NCI-H187 (cell line): ENCODE results near the gene SEMA3A.
"Not testable (repeated sequence)": the region's sequence is repeated elsewhere in the genome, so short reads cannot be mapped to it uniquely, and the experiment has no call there.

Experiments used
- DNase-seq, 2 experiments: peaks; one replicate each; lab custom pipeline; 2025; lab: John Stamatoyannopoulos, UW

SEMA3A gene

DNA sequence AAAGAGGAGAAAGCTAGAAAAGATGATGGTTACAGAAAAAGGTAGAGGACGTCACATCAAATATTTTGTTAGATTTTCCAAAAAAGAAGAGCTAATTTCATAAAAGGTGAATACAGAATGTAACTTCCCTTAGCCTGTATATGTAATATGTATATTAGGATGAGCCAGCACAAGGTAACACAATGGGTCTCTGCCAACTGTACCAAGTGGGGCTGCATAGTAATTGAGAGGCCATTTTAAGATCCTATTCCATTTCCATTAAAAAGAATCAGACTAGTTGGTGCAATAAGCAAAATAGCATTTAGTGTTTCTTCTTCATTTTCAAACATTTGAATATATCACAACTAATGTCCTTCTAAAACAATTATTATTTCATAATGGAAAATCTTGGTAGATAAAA lies 134.6 kb downstream of the SEMA3A start:
- no peak for DNase-seq

DNA sequence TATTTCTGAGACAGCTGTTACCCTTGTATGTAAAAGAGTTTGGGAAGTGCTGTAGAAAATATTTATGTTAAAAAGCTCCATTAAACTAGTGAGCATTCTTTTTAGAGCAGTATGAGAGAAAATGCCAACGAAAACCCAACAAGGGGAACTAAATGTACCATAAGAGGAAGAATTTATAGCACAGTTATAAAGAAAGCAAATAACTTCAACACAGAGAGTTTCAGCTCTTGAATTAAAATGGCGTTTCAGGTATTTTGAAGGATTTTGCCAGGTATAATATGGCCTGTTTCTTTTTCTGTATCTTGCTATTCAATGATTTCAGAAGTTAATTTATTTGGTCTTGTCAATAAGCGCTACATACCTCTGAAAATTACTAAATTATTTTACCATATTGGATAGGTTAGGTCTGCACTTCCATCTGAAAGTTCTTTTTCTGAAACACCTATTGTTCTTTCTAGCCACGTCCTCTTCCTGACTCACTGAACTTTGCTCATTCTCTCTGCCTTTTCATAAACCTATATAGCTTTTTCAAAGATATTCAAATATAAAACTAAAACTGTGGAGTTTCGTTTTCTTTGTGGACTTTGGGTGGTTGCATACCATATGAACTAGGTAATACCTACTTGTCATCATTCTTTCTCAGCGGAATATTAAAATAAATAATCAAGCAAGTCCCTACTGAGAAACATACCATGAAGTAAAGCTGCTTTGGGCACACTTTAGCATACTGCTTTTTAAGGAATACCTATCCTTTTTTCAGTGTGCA lies 136.1 kb downstream of the SEMA3A start:
- DNase-seq = no peak

DNA sequence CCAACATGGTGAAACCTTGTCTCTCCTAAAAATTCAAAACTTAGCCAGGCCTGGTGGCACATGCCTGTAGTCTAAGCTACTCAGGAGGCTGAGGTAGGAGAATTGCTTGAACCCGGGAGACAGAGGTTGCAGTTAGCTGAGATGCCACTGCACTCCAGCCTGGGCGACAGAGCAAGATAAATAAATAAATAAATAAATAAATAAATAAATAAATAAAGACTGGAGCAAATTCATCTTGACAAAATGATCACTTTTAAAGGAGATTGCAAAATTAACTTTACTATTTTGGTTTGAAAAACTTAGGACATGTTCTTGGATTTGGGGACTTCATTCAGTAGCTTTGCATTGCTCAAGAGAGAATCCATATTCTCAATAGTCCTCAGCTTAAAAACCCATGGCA lies 137.0 kb downstream of the SEMA3A start:
- no peak for DNase-seq

DNA sequence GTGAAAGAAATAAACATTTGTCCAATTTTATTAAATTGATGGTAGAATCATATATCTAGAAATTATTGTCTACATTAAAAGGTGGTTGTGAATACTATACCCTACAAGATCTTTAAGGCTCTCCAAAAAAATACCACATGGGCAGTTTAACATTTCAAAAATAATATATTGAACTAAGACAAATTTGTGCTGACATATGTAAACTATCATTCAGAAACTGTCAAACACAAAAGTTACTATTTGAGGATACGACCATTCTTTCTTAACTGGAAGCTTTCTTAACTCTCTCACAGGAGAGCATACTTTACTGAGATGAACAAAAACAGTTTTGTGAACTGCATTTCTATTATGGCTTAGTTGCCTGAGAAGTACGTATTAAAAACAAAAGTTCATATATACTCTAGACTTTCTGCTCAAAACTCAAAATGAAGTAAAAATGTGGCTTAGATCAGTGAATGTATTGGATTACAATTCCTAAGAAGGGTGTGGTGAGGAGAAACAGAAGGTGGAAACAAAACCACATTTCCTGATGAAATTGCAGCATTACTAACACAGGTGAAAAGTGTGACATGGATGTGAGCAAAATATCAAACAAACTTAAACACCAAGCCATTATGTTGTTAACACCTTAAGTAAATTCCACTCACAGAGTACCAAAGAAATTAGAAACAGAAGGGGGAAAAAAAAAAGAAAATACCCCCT lies 138.5 kb downstream of the SEMA3A start:
- no peak for DNase-seq

DNA sequence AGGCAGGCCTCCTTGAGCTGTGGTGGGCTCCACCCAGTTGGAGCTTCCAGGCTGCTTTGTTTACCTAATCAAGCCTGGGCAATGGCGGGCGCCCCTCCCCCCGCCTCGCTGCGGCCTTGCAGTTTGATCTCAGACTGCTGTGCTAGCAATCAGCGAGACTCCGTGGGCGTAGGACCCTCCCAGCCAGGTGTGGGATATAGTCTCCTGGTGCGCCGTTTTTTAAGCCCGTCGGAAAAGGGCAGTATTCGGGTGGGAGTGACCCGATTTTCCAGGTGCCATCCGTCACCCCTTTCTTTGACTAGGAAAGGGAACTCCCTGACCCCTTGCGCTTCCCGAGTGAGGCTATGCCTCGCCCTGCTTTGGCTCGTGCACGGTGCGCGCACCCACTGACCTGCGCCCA lies 139.4 kb downstream of the SEMA3A start:
- not testable (repeated sequence) for DNase-seq

DNA sequence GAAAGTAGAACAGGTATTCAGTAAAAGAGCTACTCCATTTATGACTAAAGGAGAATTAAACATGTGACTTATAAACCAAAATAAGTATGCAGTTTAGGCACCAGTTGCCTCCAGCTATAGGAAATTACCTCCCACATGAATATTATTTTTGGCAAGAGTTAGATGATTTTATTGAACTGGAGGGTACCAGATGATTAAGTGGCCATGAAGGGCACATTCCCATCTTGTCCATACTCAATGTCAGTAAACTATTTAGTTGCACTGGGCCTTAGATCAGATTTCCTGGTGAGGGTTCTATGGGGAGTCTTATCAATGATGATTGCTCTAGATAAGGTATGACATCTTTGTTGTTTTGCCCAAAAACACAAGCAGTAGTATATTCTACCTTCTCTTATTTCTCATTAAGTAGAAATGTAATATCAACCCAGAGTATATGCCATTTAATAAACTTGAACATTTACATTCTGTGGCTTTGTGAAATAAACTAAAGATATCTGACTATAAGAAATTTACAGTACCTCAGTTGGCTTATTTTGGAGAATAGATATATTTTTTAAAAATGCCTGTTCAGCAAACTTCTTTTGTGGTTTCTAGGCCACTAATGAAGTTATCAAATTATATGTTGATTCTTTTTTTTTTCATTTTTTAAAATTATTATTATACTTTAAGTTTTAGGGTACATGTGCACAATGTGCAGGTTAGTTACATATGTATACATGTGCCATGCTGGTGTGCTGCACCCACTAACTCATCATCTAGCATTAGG lies 145.3 kb downstream of the SEMA3A start:
- no peak for DNase-seq

DNA sequence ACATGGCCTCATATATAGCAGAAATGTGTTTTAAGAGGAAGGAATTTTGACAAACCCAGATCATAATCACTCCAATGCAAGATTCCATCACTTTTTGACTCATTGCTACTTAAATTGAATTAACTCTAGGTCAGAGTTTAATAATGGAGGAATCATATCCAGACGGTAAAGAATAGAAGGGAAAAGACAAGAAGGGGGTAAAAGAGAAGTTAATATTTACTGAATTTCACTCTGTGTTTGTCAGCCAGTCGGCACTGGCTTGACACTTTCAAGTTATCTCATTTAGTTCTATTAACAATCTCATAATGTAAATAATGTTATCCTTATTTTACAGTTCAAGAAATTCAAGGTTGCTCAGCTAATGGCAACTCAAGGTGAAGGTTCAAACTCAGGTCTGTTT lies 147.5 kb downstream of the SEMA3A start:
- no peak for DNase-seq

DNA sequence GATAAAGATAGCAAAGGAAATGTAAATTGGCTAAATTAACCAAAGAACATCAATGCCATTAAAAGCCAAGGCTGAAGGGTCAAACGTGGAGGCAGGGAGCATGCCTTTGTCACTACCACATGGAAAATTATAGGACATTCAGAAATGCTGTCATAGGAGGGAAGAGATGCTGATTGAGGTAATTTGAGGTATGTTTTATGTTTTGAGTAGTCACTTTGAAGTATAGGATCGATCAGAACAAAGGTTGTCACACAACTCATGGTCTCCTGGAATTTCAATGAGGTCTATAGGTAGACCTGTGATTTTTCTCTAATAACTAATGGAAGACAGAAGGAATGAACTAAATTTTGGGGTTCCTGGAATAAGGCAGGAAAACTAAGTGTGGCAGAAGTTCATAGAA lies 149.8 kb downstream of the SEMA3A start:
- DNase-seq = no peak

DNA sequence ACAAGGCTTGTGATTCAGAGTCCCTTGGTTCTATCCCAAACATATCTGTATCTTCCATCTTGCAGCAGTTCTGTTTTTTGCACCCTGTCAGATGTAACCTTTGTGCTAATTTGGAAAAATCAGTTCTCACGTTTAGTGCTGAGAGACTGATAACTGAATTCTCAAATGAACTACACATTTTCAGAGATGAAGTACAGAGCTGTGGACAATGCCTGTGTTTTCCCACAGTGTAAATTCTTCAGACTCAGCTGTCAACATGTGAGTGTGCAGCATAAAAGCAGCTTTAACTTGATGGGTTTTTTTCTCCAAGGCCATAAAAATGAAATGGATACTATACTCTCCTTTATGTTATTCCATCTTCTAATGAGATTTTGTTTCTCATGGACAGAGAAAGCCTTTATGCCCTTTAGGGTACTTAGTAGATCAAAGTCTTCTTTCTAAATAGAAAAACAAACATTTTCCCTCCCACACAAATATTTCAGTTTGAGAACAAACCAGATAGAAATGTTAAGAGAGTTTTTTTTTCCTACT lies 150.9 kb downstream of the SEMA3A start:
- no peak for DNase-seq

DNA sequence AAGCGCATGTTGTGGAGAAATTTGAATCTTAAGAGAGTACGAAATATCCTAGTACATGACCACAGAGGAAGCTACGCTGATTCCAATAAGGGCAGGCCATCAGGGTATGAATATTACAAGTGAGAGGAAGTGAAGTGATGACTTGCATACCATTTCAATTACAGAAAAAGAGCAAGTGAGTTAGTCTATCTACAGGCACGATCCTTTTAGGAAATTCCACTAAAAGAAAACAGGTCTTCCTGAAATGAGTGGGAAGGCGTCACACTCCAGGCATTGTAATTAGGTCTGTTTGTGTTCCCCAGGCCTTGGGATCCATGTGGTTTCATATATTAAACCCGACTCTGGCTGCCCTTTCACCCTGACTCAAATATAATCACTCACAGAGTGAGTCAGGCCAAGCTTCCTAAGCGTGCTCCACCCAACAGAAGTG lies 152.5 kb downstream of the SEMA3A start:
- no peak for DNase-seq

DNA sequence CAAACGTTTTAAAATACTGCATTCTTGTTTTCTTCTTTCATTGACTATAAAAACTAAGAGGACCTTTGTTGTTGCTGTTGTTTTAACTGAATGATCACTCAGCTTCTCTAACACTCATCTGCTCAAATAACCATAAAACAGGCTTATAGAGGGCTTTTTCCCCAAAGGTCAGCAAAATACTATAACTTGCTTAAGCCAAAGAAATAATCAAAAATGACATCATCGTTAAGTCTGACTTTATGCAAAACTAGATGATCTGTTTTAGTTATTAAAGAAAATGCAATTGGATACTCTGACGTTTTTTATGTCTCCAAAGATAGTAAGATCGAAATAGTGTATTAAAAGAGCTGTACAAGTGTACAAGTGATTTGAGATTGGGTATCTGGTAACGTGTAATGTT lies 152.9 kb downstream of the SEMA3A start:
- DNase-seq = no peak

DNA sequence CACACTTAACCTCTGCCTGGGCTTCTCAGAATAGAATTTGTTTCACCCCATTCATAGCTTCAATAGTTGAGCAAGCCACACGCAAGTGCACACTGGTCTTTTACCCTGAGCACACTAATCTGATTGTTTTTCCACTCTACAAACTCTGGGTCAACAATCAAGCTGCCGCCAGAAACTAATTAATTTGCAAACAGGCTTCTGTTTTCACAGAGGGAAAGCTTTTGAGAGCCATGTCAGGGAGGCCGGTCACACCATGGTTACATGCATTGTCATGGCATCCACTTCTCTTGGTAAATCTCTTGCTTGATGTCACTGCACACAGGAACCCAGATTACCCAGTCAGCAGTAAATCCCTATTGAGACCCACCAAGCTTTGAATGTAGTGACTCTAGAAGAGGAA lies 154.2 kb downstream of the SEMA3A start:
- no peak for DNase-seq

DNA sequence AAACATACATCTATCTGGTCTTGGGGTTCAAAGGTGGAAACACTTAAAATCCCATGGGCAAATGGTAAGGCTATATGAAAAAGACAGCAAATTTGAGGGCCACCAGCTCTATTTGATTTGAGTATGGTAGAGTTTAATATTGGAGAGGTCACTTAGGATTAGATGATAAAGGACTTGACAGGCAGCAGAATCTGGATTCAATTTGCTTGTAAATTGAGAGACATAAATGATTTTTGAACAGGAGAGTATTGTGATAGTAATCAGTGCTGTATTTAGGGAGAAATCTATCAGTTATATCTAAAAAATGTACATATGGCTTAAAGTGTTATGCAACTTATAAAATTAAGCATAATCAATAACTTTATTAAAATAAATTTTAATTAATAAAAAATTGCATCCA lies 155.2 kb downstream of the SEMA3A start:
- DNase-seq = no peak

DNA sequence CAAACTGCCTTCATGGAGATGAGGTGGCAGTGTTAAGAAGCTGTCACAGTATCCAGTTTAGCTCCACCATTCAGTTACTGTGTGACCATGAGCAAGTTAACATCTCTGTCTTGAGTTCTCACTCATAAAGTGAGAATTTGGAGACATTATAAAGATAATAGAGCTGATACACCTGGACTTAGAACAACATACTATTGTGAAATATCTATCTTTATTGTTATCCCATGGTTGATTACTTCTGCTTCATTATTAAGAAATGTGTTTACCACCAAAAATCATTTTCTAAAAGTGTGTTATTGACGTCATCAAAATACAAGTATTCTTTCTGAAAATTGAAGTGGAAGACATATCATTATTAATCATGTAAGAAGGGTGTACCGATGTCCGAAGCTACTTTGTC lies 166.9 kb downstream of the SEMA3A start:
- DNase-seq = no peak

DNA sequence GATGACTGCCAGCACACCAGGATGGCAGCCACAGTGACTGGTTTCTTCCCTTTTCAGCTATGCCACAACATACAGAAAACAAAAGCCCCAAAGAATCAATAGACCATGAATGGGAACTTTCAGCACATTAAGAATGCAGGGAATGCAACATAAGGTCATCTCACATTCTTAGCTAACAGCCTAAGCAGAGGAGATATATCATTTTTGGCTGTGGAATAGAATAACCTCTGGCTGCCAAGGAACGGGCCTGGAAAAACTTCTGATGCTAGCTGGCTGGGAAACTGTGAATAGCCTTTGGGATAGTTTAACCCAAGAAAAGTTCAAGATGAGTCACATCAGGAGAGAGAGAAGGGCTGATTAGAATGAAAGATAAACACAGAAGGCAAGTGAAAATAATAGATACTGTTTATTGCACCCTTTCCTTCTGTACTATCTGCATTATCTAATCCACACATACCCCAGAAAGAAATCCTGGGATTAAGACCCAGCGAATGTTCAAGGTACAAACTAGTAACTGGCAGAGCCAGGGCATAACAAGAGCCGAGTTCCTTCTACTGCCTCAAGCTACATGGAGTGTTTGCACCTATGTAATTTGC lies 169.2 kb downstream of the SEMA3A start:
- no peak for DNase-seq

DNA sequence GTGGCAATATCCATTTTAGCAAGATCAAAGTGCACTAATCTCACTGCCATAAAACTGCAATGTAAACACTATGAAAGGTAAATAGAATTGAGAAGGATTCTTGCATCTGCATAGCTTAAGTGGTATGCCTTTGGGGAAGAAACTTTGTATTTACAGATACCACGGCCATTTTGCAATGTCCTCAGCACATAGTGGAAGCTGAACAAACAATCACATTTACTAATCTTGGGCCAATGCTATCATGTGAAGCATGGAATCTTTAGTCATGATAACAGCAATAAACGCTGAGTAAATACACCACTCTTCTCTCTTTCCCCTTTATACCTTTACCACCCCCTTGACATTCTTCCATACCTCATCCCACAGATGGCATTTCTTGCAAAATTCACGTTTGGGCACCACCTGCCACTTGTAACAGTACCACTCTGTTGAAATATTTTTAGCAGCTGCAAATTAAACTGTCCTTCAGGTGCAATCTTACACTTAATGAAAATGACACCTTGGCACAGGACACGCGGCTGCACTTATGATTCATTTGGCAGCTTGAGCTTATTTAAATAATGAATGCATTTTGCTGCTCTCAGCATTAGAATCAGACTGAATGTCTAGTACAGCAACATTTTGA lies 171.8 kb downstream of the SEMA3A start:
- DNase-seq = peak; percentile 26 to 46

DNA sequence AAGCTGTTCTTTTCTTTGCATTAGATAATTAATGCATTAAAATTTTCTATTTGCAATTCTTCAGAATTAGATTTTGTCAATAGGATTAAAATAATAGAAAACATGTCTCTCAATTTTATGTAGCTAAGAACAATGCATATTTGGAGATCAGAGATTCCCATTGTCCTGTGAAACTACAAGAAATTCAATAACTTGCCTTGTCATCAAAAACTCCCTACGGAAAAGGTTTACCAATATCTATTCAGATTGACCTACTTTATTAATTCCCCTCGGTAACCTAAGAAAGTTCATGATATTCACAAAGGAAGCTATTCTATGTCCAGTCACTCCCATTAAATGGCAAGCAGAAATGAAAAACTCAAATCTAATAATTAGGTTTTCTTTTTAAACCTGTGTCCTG lies 172.6 kb downstream of the SEMA3A start:
- DNase-seq = no peak

DNA sequence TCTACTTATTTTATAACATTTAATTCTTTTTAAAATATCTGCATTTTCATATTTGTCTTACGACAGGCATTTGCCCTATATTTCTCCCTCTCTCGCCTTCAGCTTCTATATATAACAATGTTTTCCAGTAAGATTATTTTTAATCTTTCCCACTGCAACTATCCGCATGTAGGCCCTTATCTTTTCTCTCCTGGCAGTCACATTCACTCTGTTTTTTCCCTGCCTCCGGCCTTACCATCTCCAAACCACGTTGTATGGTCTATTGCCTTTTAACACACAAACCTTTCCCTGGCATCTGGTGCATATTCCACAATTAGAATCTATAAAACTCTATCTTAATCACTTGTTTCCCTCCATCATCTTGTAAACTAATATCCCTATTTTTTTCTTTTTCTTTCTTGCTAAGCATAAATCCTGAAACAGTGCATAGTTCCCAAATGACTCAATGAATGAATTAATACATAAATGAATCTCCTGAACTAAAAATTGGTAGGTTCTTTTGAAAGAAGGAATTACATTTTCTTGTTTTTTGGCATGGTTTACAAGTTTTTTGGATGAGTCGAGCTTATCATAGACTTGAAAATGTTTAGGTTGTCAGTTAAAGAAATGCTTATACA lies 173.2 kb downstream of the SEMA3A start:
- no peak for DNase-seq

DNA sequence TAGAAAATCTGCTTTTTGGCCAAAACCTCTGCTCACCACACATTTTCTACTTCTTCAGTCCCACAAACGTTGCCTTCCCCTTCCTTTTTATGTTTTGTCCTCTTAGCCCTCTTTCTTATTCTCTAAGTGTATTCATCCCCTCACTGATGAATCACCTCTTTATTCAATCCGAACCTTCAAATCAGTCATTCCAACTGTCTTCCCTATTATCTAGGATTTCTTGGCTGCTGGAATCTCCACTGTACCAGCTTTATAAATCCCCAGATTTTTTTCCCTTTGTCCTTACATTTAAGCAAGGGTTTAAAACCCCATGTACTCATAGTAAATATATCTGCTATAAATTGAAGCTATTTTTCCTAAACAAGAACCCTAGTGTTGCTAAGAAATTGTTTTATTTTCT lies 176.9 kb downstream of the SEMA3A start:
- DNase-seq = no peak

DNA sequence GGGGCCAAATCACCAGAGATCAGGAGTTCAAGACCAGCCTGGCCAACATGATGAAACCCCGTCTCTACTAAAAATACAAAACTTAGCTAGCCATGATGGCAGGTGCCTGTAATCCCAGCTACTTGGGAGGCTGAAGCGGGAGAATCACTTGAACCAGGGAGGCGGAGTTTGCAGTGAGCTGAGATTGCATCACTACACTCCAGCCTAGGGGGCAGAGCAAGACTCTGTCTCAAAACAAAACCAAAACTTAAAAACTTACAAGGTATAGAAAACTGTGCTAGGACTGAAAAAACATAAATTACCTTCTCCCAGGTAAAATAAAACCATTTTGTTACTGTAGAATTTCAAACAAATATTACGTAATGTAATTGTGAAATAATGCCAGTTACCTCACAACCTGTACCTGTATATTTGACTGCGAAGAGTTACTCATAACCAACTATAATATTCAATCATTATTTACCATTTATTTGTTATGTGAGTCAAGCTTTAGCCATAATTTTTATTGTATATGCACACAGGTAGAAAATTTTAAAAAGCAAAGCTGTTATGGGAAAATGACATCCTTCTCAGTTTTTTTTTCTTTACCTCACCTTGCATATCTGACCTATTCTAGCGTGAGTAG lies 180.9 kb downstream of the SEMA3A start:
- DNase-seq = no peak

DNA sequence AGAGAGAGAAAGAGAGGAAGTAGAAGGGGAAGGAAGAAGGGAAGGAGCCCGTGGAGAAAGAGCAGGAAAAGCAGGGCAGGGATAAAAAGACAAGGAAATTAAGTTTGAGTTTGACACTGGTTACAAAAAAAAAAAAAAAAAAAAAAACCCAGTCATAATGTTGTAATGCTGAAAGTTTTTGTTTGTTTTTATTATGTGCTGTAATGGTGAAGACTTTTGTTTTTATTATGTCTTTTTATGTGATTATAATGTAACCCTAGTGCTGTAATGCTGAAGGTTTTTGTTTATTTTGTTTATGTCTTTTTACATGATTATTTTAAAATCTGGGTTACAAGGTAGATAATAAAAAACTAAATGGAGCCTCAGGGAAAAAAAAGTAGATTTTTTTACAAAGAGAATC lies 184.8 kb downstream of the SEMA3A start:
- no peak for DNase-seq
